ENCODE results near the gene UTP4. TPM values are rescaled to one million over a fixed set of nuclear protein-coding genes. Genes with fewer than 3 reads are reported as not detected.

UTP4 gene
- total and polyA plus RNA-seq, 12 donors, result 8.8 to 51.2 (median 24.0) TPM

GRCh38 chr16:69217433-69217832 is 85.0 kb downstream of the UTP4 start:
- no peak for TF ChIP-seq CTCF (IDR thresholded peaks at IDR 0.05)
- no peak for TF ChIP-seq POLR2A (IDR thresholded peaks at IDR 0.05)
- no peak for DNase-seq
- no peaks in the 10 kb centered on the region for H3K9me3 ChIP-seq (replicated peaks in 1 of 3)
- 47 to 71% (median 61%) methylated on average over 1 of the region's 1 CpG for WGBS, 4 donors
- no peaks in the 10 kb centered on the region for H3K36me3 ChIP-seq (replicated peaks in 1 of 2)
- peak overlapping the region in 1 of 5 donors; percentile 1 for H3K27ac ChIP-seq
- no peak overlapping the region for H3K4me3 ChIP-seq
- intact Hi-C loops (cut with DNase I), result no loop called here
- peaks cover 13 to 20% of the 10 kb centered on the region in 2 donors for H3K4me1 ChIP-seq (replicated peaks in 1 of 2)
- H3K27me3 ChIP-seq, result no peaks in the 10 kb centered on the region

Small RNA genes lying within 50 kb of the gene (small RNA-seq; reads per million reads assigned to genes)
- gene RF00019 (0 reads per million in 2 donors), gene RNU6-22P (0 reads per million in 2 donors)

Other genes starting within 250 kb of the UTP4 start
- 1 to 10 TPM in 1 of 9 donors, under 1 TPM in 8; 0.06 to 1.1 (median 0.42) TPM for gene HAS3, start 27.0 kb upstream of the UTP4 start, total RNA-seq
- gene HAS3, start 27.0 kb upstream of the UTP4 start, polyA plus RNA-seq, result 1 to 10 TPM in 1 of 3 donors, under 1 TPM in 2; 0.27 to 1.2 (median 0.91) TPM
- 100 to 1,000 TPM in 3 of 9 donors, 10 to 100 TPM in 6; 48.8 to 207 (median 82.6) TPM for gene CHTF8, start 61 bp upstream of the UTP4 start, total RNA-seq
- gene CHTF8, start 61 bp upstream of the UTP4 start, polyA plus RNA-seq, result 100 to 1,000 TPM in 1 of 3 donors, 10 to 100 TPM in 2; 34.0 to 103 (median 37.7) TPM
- 10 to 100 TPM in 8 of 9 donors, 1 to 10 TPM in 1; 9.8 to 52.7 (median 43.7) TPM for gene SNTB2, start 54.5 kb downstream of the UTP4 start, total RNA-seq
- gene SNTB2, start 54.5 kb downstream of the UTP4 start, polyA plus RNA-seq, result 1 to 10 TPM; 3.6 to 8.8 (median 8.4) TPM
- 10 to 100 TPM; 28.1 to 39.5 (median 34.5) TPM for gene VPS4A, start 178.7 kb downstream of the UTP4 start, total RNA-seq
- gene VPS4A, start 178.7 kb downstream of the UTP4 start, polyA plus RNA-seq, result 10 to 100 TPM; 31.2 to 55.1 (median 42.5) TPM
- 10 to 100 TPM in 8 of 9 donors, 1 to 10 TPM in 1; 9.7 to 61.9 (median 23.1) TPM for gene PDF, start 197.9 kb downstream of the UTP4 start, total RNA-seq
- 1 to 10 TPM; 1.2 to 4.2 (median 2.0) TPM for gene PDF, start 197.9 kb downstream of the UTP4 start, polyA plus RNA-seq
- 10 to 100 TPM; 41.2 to 85.3 (median 55.4) TPM for gene COG8, start 206.9 kb downstream of the UTP4 start, total RNA-seq
- gene COG8, start 206.9 kb downstream of the UTP4 start, polyA plus RNA-seq, result 10 to 100 TPM; 26.1 to 30.1 (median 28.0) TPM
- gene NIP7, start 207.1 kb downstream of the UTP4 start, total RNA-seq, result 10 to 100 TPM; 10.5 to 38.0 (median 21.7) TPM
- gene NIP7, start 207.1 kb downstream of the UTP4 start, polyA plus RNA-seq, result 10 to 100 TPM; 12.4 to 28.3 (median 13.6) TPM
- under 1 TPM in 5 of 9 donors, not detected in 4; 0.22 to 0.56 (median 0.42) TPM for gene TMED6, start 219.1 kb downstream of the UTP4 start, total RNA-seq
- 1 to 10 TPM in 1 of 3 donors, under 1 TPM in 1, not detected in 1; 0.22 to 2.5 TPM for gene TMED6, start 219.1 kb downstream of the UTP4 start, polyA plus RNA-seq

All from adrenal gland (tissue), 12 donors.